ENCODE results near the gene PKDCC.

DNA sequence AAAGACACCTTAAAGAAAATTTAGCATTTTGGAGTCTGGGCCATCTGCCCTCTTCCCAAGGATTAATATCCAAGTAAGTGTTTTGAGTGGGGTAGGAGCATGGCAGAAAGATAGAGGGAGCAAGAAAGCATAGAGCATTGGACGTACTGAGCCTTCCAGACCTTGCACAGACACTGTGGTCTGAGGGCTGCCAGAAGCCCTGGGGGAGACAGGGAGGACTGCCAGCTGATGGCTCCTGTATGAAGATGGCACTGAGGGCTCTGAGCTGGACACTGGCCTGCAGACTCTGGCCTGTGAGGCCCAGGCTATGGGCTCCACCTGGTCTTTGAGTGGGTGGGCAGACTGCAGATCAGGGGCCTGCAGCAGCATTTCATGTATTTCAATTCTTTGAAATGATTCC, 2.9 kb upstream of the PKDCC start:
- TF ChIP-seq POLR2A (IDR thresholded peaks at IDR 0.05; ENCODE audit: low read depth, low read length) (no peak), SPI1 (IDR thresholded peaks at IDR 0.05; ENCODE audit: low read depth, low read length) (no peak), POU2F2 (IDR thresholded peaks at IDR 0.05; ENCODE audit: low read depth, low read length) (no peak)
